Loucy (cell line): ENCODE results near the gene DUSP5.

Source experiments
- H2AFZ ChIP-seq: fragments of 200-600 bp; sonication (generic); 2 replicates; pipeline ENCODE4 v1.6.0; 2016; ENCODE audit warnings: antibody characterized with exemption, mild to moderate bottlenecking, low read length, moderate library complexity
- H3F3A ChIP-seq: fragments of 200-600 bp; 2 replicates; pipeline ENCODE4 v1.6.0; 2016; ENCODE audit warnings: antibody characterized with exemption, low read depth, mild to moderate bottlenecking
- H3K27me3 ChIP-seq: fragments of 200-600 bp; sonication (generic); 2 replicates; pipeline ENCODE4 v1.6.1; 2014; ENCODE audit warnings: low read length, mild to moderate bottlenecking; ENCODE audit not compliant: insufficient read depth, poor library complexity, severe bottlenecking
- H3K36me3 ChIP-seq: fragments of 200-600 bp; sonication (generic); 2 replicates; pipeline ENCODE4 v1.6.1; 2016; ENCODE audit warnings: low read length; ENCODE audit not compliant: insufficient read depth
- H3K4me1 ChIP-seq: fragments of 200-600 bp; sonication (generic); 2 replicates; pipeline ENCODE4 v1.5.1; 2014; ENCODE audit warnings: low read length, mild to moderate bottlenecking; ENCODE audit not compliant: insufficient read depth, poor library complexity, severe bottlenecking
- H3K4me2 ChIP-seq: fragments of 200-600 bp; sonication (generic); 2 replicates; pipeline ENCODE4 v1.6.0; 2014; ENCODE audit warnings: antibody characterized with exemption, low read length, low read depth, mild to moderate bottlenecking; ENCODE audit not compliant: poor library complexity, severe bottlenecking
- H3K4me3 ChIP-seq: fragments of 200-600 bp; sonication (generic); 2 replicates; pipeline ENCODE4 v1.5.1; 2014; ENCODE audit warnings: low read length, mild to moderate bottlenecking, mixed read lengths; ENCODE audit not compliant: poor library complexity, severe bottlenecking
- H3K79me2 ChIP-seq: fragments of 200-600 bp; sonication (generic); 2 replicates; pipeline ENCODE4 v1.6.1; 2014; ENCODE audit warnings: low read length; ENCODE audit not compliant: insufficient read depth
- H3K9ac ChIP-seq: fragments of 200-600 bp; sonication (generic); 2 replicates; pipeline ENCODE4 v1.6.0; 2014; ENCODE audit warnings: mild to moderate bottlenecking, low read depth, low read length, moderate library complexity; ENCODE audit not compliant: poor library complexity, severe bottlenecking
- H3K9me2 ChIP-seq: fragments of 200-600 bp; sonication (generic); replicated peaks from 2 replicates; pipeline ENCODE4 v1.6.1; 2016; ENCODE audit warnings: low read depth, low read length, mixed read lengths
- H3K9me3 ChIP-seq: fragments of 200-600 bp; sonication (generic); 2 replicates; pipeline ENCODE4 v1.6.1; 2014; ENCODE audit warnings: mild to moderate bottlenecking, antibody characterized with exemption, low read length, low read depth; ENCODE audit not compliant: insufficient read depth
- H4K20me1 ChIP-seq: fragments of 200-600 bp; sonication (generic); 2 replicates; pipeline ENCODE4 v1.6.0; 2014; ENCODE audit warnings: antibody characterized with exemption, low read length, mild to moderate bottlenecking; ENCODE audit not compliant: insufficient read depth, poor library complexity, severe bottlenecking
- CTCF ChIP-seq: fragments of 200-600 bp; sonication (generic); conservative IDR thresholded peaks from 2 replicates; pipeline ENCODE4 v1.5.1; 2014; ENCODE audit warnings: mild to moderate bottlenecking, antibody characterized with exemption, low read length
- EZH2phosphoT487 ChIP-seq: fragments of 200-600 bp; IDR thresholded peaks from 2 replicates; pipeline ENCODE4 v1.6.1; 2018; ENCODE audit warnings: antibody characterized with exemption, mild to moderate bottlenecking, moderate library complexity, borderline replicate concordance

DUSP5 gene

GRCh38 chr10:110475722-110476515 is 21.8 kb upstream of the DUSP5 start:
- Histone ChIP-seq H3K9ac (no peak overlapping the region), H3K4me2 (no peak overlapping the region), H3K27me3 (no peaks in the 10 kb centered on the region), H4K20me1 (no peaks in the 10 kb centered on the region), H3K79me2 (no peaks in the 10 kb centered on the region), H3K4me1 (no peaks in the 10 kb centered on the region), H2AFZ (no peak overlapping the region), H3K36me3 (no peaks in the 10 kb centered on the region), H3K9me2 (no peaks in the 10 kb centered on the region), H3K9me3 (no peaks in the 10 kb centered on the region), H3F3A (no peaks in the 10 kb centered on the region), H3K4me3 (no peak overlapping the region)
- TF ChIP-seq CTCF (no peak), EZH2phosphoT487 (no peak)

DNA sequence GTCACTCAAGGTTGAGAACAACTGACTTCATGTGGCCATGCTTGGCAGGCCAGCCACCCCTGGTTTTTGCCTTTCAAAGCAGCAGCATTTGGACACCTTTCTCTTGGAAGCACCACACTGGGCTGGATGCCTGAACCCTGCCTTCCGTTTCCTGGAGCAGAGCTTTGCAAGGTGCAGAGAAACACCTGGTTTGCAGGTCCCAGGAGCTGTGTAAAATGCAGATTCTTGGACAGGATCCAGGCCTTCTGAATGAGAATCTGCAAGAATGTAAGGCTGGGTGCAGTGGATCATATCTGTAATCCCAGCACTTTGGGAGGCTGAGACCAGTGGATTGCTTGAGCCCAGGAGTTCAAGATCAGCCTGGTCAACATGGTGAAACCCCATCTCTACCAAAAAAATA is 18.0 kb upstream of the DUSP5 start:
- Histone ChIP-seq H4K20me1 (no peaks in the 10 kb centered on the region), H3F3A (no peaks in the 10 kb centered on the region), H3K36me3 (no peaks in the 10 kb centered on the region), H3K4me2 (no peak overlapping the region), H3K27me3 (no peaks in the 10 kb centered on the region), H2AFZ (no peak overlapping the region), H3K9me2 (no peaks in the 10 kb centered on the region), H3K9me3 (no peaks in the 10 kb centered on the region), H3K4me3 (no peak overlapping the region), H3K79me2 (no peaks in the 10 kb centered on the region), H3K4me1 (no peaks in the 10 kb centered on the region), H3K9ac (no peak overlapping the region)
- TF ChIP-seq CTCF (no peak), EZH2phosphoT487 (no peak)

- no peaks in the 10 kb centered on the region for H3K4me1 ChIP-seq
- no peaks in the 10 kb centered on the region for H3K79me2 ChIP-seq
- no peak overlapping the region for H2AFZ ChIP-seq
Observed at GRCh38 chr10:110480387-110480786, 17.3 kb upstream of the DUSP5 start.

More at GRCh38 chr10:110480387-110480786, 17.3 kb upstream of the DUSP5 start:
- no peaks in the 10 kb centered on the region for H3K36me3 ChIP-seq
- no peaks in the 10 kb centered on the region for H3K9me2 ChIP-seq
- H3K27me3 ChIP-seq = no peaks in the 10 kb centered on the region
- no peak overlapping the region for H3K9ac ChIP-seq
- no peaks in the 10 kb centered on the region for H4K20me1 ChIP-seq
- no peak overlapping the region for H3K4me2 ChIP-seq
- H3K4me3 ChIP-seq = no peak overlapping the region
- TF ChIP-seq CTCF (no peak; the same call in 1 of the 2 replicates), EZH2phosphoT487 (no peak)
- H3K9me3 ChIP-seq = no peaks in the 10 kb centered on the region
- no peaks in the 10 kb centered on the region for H3F3A ChIP-seq
